Measurements from ENCODE around the gene ELK3.

GRCh38 chr12:96239711-96240635 is 45.8 kb downstream of the ELK3 start:
- TF ChIP-seq POLR2AphosphoS2 (IDR thresholded peaks at IDR 0.05; ENCODE audit: low read length) (no peak), ATF1 (CRISPR knock-in tag; IDR thresholded peaks at IDR 0.05) (no peak), ATF1 (tag; IDR thresholded peaks at IDR 0.05) (no peak)
